HCT116 (cell line): ENCODE measurements around the gene ZBTB2.

Experiments used
- POLR2A ChIP-seq: IDR thresholded peaks from 2 replicates; pipeline ENCODE4 v1.7.0; 2011; ENCODE audit warnings: borderline replicate concordance; ENCODE audit not compliant: insufficient read depth, insufficient read length; ENCODE audit errors: extremely low read depth
- TCF7L2 ChIP-seq: IDR thresholded peaks from 2 replicates; pipeline ENCODE4 v1.7.0; 2011; ENCODE audit warnings: borderline replicate concordance, inconsistent platforms; ENCODE audit not compliant: insufficient read depth, insufficient read length; ENCODE audit errors: extremely low read depth

DNA sequence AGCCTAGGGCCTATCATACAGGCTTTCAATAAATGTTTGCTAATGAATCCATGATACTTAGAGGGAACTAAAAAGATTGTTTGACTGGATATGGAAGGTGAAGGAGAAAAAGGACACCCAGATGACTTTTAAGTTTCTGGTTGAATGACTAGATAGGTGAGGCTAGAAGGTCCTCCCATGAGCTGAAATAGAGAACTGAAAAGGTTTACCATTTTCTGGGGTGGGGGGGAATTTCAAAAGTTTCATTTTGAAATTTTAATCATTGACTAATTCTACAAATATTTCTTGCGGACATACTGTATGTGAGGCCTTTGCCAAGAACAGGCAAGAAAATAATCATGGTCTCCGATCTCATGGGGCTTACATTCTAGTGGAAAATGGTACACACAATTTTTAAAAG is 17.9 kb upstream of the ZBTB2 start:
- no peak for TF ChIP-seq POLR2A
- no peak for TF ChIP-seq TCF7L2
